Tibial nerve (tissue), 3 donors: ENCODE results near the gene NRBP1.
"Not testable (repeated sequence)": the region's sequence is repeated elsewhere in the genome, so short reads cannot be mapped to it uniquely, and the experiment has no call there.

ENCODE experiments used
- POLR2A ChIP-seq, 2 donors: fragments of 450-650 bp; IDR thresholded peaks; one replicate each; pipeline ENCODE4 v1.6.1; 2017; ENCODE audit warnings: antibody characterized with exemption in 2 of 2, mild to moderate bottlenecking in 2 of 2, moderate library complexity in 2 of 2
- TF ChIP-seq, protein P1 (sequence below), 5 experiments: fragments of 200-600 bp in 3 of 5; fragments of 450-650 bp in 2 of 5; sonication (generic) in 3 of 5; IDR thresholded peaks; one replicate each; pipeline ENCODE4 v1.5.1; 2016 to 2019; ENCODE audit warnings: antibody characterized with exemption in 5 of 5, mild to moderate bottlenecking in 3 of 5, moderate library complexity in 2 of 5

GRCh38 chr2:27425039-27425438, 3.4 kb upstream of the NRBP1 start:
- TF ChIP-seq, protein P1, sequence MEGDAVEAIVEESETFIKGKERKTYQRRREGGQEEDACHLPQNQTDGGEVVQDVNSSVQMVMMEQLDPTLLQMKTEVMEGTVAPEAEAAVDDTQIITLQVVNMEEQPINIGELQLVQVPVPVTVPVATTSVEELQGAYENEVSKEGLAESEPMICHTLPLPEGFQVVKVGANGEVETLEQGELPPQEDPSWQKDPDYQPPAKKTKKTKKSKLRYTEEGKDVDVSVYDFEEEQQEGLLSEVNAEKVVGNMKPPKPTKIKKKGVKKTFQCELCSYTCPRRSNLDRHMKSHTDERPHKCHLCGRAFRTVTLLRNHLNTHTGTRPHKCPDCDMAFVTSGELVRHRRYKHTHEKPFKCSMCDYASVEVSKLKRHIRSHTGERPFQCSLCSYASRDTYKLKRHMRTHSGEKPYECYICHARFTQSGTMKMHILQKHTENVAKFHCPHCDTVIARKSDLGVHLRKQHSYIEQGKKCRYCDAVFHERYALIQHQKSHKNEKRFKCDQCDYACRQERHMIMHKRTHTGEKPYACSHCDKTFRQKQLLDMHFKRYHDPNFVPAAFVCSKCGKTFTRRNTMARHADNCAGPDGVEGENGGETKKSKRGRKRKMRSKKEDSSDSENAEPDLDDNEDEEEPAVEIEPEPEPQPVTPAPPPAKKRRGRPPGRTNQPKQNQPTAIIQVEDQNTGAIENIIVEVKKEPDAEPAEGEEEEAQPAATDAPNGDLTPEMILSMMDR (IDR thresholded peaks at IDR 0.05) = not testable (repeated sequence)
- not testable (repeated sequence) for TF ChIP-seq POLR2A (IDR thresholded peaks at IDR 0.05)
